BLaER1 treated with 17β-estradiol and CSF1 and Interleukin-3, amounts not matched to agents 10 nM and 100 nM (cell line): Measurements from ENCODE around the gene PTPRE.
"Not testable (repeated sequence)": the region's sequence is repeated elsewhere in the genome, so short reads cannot be mapped to it uniquely, and the experiment has no call there.

ENCODE experiments used
- H3K27ac ChIP-seq, 11 experiments: shearing (Covaris generic); formaldehyde crosslinking; 2 replicates each; pipeline ENCODE4 v1.8.1; 2022
- H3K27me3 ChIP-seq, 11 experiments: shearing (Covaris generic); formaldehyde crosslinking; 2 replicates each; pipeline ENCODE4 v1.8.1; 2022
- H3K36me3 ChIP-seq, 11 experiments: shearing (Covaris generic); formaldehyde crosslinking; 2 replicates each; pipeline ENCODE4 v1.8.1; 2022
- H3K4me1 ChIP-seq, 10 experiments: shearing (Covaris generic); formaldehyde crosslinking; 2 replicates each; pipeline ENCODE4 v1.8.1; 2022
- H3K4me2 ChIP-seq, 11 experiments: shearing (Covaris generic); formaldehyde crosslinking; 2 replicates each; pipeline ENCODE4 v1.8.1; 2022
- H3K4me3 ChIP-seq, 10 experiments: shearing (Covaris generic); formaldehyde crosslinking; 2 replicates each; pipeline ENCODE4 v1.8.1; 2022
- H3K9ac ChIP-seq, 11 experiments: shearing (Covaris generic); formaldehyde crosslinking; 2 replicates each; pipeline ENCODE4 v1.8.1; 2022
- H3K9me3 ChIP-seq, 11 experiments: shearing (Covaris generic); formaldehyde crosslinking; replicated peaks in 1 of 11; 2 replicates each; pipeline ENCODE4 v1.8.1; 2022
- H4K20me1 ChIP-seq, 11 experiments: shearing (Covaris generic); formaldehyde crosslinking; 2 replicates each; pipeline ENCODE4 v1.8.1; 2022
- Cebpa-rat ChIP-seq, 11 experiments: shearing (Covaris generic); IDR thresholded peaks; 2 replicates each; pipeline ENCODE4 v1.8.1; 2022

PTPRE gene

DNA sequence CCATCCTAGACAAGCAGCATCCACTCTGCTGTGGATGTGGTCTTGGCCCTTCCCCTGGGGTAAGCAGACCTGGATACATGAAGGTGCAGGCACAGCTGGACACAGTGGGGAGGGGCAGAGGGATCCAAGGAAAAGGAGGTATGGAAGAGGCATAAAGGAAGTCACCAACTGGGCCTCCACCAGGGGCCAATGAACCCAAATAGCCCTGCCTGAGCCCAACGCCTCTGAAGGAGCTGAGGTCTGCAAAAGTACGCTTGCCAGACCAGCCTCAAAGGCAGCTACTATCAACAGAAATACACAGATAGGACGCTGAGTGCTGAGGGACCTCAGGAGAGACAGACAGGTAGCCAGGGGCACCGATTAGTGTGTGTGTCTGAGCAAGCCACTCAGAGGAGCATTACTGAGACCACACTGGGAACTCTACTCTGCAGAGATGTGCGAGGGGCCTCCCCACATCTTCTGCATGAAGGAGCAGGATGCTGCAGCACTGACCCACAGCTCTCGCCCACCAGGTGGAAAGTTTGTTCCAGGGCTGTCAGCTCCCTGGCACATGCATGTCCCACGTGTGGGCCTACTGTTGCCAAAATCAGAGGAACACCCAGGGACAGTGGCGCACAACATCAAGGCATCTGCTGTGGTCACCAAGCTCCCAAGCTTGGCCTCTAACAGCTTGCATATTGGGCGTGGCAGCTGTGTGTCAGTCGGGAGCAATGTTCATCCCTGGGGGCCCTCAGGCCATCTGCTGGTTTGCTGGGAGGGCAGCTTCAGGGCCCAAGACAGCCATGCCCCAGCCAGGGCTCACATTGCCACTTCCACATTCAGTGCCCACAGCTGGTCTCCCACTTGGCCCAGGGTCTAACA lies 179.3 kb downstream of the PTPRE start:
- TF ChIP-seq Cebpa-rat (IDR thresholded peaks at IDR 0.05) = no peak
- Histone ChIP-seq H4K20me1 (peaks cover 7 to 79% (median 42%) of the 10 kb centered on the region in 11 experiments; a peak in 20 of 22 replicates), H3K36me3 (peaks cover 32 to 42% (median 37%) of the 10 kb centered on the region in 11 experiments), H3K4me3 (no peak overlapping the region), H3K9me3 (no peaks in the 10 kb centered on the region), H3K27me3 (no peaks in the 10 kb centered on the region), H3K4me1 (peaks cover 10 to 37% (median 16%) of the 10 kb centered on the region in 10 experiments; a peak in 17 of 20 replicates), H3K4me2 (peak overlapping the region in 8 of 11 experiments; percentile 7 to 38 (median 22); a peak in 10 of 22 replicates), H3K27ac (peak overlapping the region in 3 of 11 experiments; percentile 1 to 19 (median 7); a peak in 1 of 22 replicates), H3K9ac (no peak overlapping the region)

DNA sequence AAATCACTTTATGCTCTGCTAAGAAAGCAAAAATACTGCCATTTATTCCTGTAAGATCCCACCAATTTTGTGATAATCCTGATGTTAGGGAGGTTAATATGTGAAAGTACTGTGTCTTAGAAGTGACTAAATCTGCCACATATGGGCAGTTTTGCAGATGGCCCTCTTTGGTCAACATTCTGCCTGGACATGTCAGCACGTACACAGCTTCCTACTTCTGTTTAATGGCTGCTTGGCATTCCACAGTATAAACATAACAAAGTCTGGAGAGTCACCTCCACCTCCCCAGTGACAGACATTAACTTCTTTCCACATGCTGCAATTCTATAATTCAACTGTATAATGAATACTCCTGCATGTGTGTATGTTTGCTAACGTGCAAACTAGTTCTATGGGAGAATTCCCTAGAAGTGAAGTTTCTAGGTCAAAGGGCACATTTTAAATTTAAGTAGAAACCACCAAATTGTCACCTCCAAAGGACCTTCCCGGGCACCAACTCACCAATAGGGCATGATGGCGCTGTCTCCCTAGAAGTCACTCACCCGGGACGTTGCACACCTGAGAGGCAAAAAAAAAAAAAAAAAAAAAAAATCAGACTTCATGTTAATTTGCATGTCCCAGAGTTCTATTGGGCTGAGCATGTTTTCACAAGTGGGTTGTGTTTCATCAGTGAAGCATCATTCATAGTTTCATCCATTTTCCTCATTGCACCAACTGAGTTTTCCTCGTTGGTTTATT lies 180.4 kb downstream of the PTPRE start:
- H3K36me3 ChIP-seq = peaks cover 21 to 31% (median 26%) of the 10 kb centered on the region in 11 experiments
- no peak for TF ChIP-seq Cebpa-rat (IDR thresholded peaks at IDR 0.05)
- no peaks in the 10 kb centered on the region for H3K27me3 ChIP-seq
- H3K4me1 ChIP-seq = peaks cover 10 to 37% (median 16%) of the 10 kb centered on the region in 10 experiments; a peak in 17 of 20 replicates
- H4K20me1 ChIP-seq = peaks cover 0 to 68% (median 34%) of the 10 kb centered on the region in 11 experiments; a peak in 16 of 22 replicates
- H3K9ac ChIP-seq = no peak overlapping the region
- peak overlapping the region in 1 of 11 experiments; percentile 7; a peak in 1 of 22 replicates for H3K27ac ChIP-seq
- 0 out of 22 replicates have a peak overlapping the region, but pooled peaks of 1 of the 11 experiments have one; percentile 9 for H3K4me2 ChIP-seq
- no peak overlapping the region for H3K4me3 ChIP-seq
- no peaks in the 10 kb centered on the region for H3K9me3 ChIP-seq

DNA sequence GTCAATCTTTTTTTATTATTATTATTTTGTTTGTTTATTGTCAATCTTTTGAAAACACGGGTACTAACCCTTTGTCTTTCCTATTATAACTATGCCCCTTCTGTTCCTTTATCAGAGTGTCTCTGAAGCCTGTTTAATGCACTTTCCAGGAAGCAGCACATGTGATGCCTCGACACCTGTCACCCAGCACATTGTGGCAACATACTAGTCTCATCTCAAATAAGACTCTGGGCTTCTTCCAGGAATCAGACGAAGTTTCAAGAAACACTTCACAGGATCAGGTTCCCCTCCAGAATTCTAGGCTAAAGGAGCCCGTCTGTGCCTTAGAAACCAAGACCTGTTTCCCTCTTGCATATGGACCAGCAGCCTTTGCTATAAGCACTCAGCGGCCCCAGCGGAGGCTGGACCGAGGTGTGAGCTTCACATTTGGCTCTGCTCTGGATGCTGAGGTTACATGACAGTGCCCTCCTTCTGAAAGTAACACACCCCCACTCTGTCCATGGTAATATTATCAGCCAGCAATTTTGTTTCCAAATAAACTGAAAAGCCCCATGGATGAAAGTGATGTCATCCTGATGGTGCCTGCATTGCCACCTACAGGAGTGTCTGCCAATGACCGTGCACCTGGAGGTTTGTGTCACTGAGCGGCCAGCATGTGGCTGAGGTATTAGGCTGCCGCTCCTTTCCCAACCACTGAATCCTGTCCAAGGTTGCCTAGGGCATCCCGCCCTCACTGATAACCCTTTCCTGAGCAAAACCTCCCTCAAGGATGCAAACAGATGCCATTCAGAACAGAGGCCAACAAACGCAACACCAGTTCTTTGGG lies 181.2 kb downstream of the PTPRE start:
- Histone ChIP-seq H3K4me2 (no peak overlapping the region), H3K9ac (no peak overlapping the region), H3K36me3 (peaks cover 16 to 23% (median 20%) of the 10 kb centered on the region in 11 experiments), H3K4me3 (no peak overlapping the region), H3K9me3 (no peaks in the 10 kb centered on the region), H3K27me3 (no peaks in the 10 kb centered on the region), H3K4me1 (peaks cover 10 to 37% (median 16%) of the 10 kb centered on the region in 10 experiments; a peak in 17 of 20 replicates), H4K20me1 (peaks cover 0 to 65% (median 34%) of the 10 kb centered on the region in 11 experiments; a peak in 16 of 22 replicates), H3K27ac (no peak overlapping the region)
- no peak for TF ChIP-seq Cebpa-rat (IDR thresholded peaks at IDR 0.05)

DNA sequence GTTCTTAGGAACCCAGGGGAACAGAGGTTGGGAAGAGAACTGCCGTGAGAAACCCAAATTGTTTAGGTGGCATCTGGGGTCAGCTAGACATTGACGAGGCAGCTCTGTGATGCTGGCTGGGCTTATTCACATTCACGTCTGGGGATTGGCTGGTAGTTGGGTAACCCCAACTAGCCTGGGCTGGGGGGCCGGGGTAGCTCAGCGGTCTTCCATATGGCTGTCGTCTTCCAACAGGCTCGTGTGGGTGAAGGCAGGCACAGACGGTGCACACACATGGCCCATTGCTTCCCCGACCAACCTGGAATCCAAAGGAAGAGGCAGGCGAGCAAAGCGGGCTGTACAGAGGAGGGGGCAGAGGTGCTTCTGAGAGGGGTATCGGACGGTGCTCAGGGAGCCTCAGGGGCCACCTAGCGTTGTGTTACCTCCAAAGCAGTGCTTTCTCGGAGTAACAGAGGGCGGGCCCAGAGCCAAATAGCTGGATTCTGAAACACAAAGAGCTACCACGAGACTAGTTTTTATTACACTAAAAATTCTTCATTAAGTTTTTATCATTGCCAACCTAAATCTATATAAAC lies 184.8 kb downstream of the PTPRE start:
- Histone ChIP-seq H3K4me1 (peaks cover 12 to 23% (median 17%) of the 10 kb centered on the region in 10 experiments), H3K27ac (no peak overlapping the region), H3K36me3 (peaks cover 0 to 23% (median 14%) of the 10 kb centered on the region in 11 experiments; a peak in 13 of 22 replicates), H3K9ac (no peak overlapping the region), H3K4me2 (no peak overlapping the region), H3K9me3 (no peaks in the 10 kb centered on the region), H4K20me1 (peaks cover 0 to 62% (median 18%) of the 10 kb centered on the region in 11 experiments; a peak in 16 of 22 replicates), H3K4me3 (no peak overlapping the region), H3K27me3 (no peaks in the 10 kb centered on the region)
- TF ChIP-seq Cebpa-rat (IDR thresholded peaks at IDR 0.05) = no peak

DNA sequence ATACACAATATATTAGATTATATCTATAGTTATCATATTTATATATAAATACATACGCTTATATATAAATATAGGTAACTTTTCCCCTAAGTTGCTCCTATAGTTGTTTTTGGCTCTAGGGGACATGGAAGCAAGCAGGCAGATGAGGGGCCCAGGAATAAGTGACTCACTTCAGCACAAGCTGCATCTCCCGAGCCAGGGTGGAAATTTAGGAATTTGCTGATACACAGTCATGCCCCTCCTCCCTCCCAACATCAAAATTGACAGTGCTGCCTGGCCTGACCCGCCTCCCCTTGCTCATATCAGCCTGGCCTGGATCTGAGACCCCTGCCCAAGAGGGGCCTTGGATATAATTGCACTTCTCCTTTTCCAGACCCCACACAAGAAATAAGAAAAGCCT lies 185.6 kb downstream of the PTPRE start:
- Histone ChIP-seq H3K27ac (no peak overlapping the region), H3K4me3 (no peak overlapping the region), H3K4me1 (peaks cover 13 to 25% (median 20%) of the 10 kb centered on the region in 10 experiments), H3K4me2 (no peak overlapping the region), H4K20me1 (peaks cover 0 to 62% (median 24%) of the 10 kb centered on the region in 11 experiments; a peak in 13 of 22 replicates), H3K9me3 (no peaks in the 10 kb centered on the region), H3K36me3 (peaks cover 0 to 31% (median 22%) of the 10 kb centered on the region in 11 experiments; a peak in 17 of 22 replicates), H3K9ac (no peak overlapping the region), H3K27me3 (no peaks in the 10 kb centered on the region)
- TF ChIP-seq Cebpa-rat (IDR thresholded peaks at IDR 0.05) = no peak

DNA sequence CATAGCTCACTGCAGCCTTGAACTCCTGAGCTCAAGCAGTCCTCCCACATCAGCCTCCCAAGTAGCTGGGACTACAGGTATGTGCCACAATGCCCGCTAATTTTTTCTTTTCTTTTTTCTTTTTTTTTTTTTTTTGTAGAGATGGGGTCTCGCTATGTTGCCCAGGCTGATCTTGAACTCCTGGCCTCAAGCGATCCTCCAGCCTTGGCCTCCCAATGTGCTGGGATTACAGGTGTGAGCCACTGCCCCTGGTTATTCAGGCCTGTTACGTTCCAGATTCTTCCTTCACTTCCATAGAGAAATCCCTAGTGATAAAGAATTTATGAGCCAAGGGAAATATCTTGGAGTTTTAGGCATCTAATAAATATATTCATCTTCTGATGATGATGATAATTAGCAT lies 187.7 kb downstream of the PTPRE start:
- H3K27me3 ChIP-seq, H3K4me3 ChIP-seq, H3K27ac ChIP-seq, H3K9me3 ChIP-seq, H3K9ac ChIP-seq, H3K4me2 ChIP-seq: not testable (repeated sequence)
- Histone ChIP-seq H3K36me3 (peaks cover 0 to 52% (median 43%) of the 10 kb centered on the region in 11 experiments; a peak in 20 of 22 replicates), H3K4me1 (peaks cover 13 to 40% (median 27%) of the 10 kb centered on the region in 10 experiments), H4K20me1 (peaks cover 0 to 70% (median 40%) of the 10 kb centered on the region in 11 experiments; a peak in 15 of 22 replicates)

DNA sequence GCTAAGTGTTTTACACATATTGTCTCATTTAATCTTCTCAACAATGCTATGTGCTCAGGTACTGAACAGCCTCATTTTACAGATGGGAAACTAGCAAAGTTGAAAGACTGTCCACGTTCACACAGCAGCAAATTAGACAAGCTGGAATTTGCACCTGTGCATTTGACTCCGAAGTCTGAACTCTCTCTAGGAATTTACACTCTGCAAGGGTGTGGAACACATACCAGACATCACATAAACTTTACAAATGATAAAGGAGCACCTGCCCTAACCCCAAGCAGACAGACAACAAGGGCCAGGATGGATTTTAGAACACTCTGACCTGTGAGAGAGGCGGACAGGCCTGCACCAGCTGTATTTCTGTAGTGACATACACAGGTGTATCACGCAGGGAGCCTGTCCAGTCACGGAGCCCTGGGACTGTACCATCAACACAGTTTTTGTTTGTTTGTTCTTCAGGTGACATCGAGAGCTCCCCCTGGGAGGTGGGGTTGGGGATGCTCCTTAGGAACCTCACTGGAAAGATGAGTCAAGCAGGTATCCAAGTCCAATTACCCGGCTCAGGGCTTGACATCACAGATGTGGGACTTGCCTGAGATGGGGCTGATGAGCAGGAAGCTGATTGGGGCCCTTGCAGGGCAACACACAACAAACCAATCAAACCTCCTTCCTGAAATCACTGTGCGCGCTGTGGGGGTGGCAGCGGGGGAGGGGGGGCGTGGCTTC lies 188.3 kb downstream of the PTPRE start:
- peaks cover 0 to 70% (median 45%) of the 10 kb centered on the region in 11 experiments; a peak in 15 of 22 replicates for H4K20me1 ChIP-seq
- no peak overlapping the region for H3K4me3 ChIP-seq
- no peaks in the 10 kb centered on the region for H3K27me3 ChIP-seq
- H3K9ac ChIP-seq = no peak overlapping the region
- peaks cover 13 to 40% (median 27%) of the 10 kb centered on the region in 10 experiments for H3K4me1 ChIP-seq
- TF ChIP-seq Cebpa-rat (IDR thresholded peaks at IDR 0.05) = no peak
- H3K27ac ChIP-seq = no peak overlapping the region
- no peaks in the 10 kb centered on the region for H3K9me3 ChIP-seq
- H3K36me3 ChIP-seq = peaks cover 0 to 58% (median 49%) of the 10 kb centered on the region in 11 experiments; a peak in 20 of 22 replicates
- peak overlapping the region in 8 of 11 experiments; percentile 2 to 77 (median 55); a peak in 11 of 22 replicates for H3K4me2 ChIP-seq
